Measurements from ENCODE around the gene TPCN1. TPM values are rescaled to one million over a fixed set of nuclear protein-coding genes. Genes with fewer than 3 reads are reported as not detected.
A peak's percentile ranks its signal among the peaks of the same experiment; 100 is the strongest.

Gene TPCN1
- total RNA-seq, 1 experiment from 2014 or later: 14.3 TPM

DNA sequence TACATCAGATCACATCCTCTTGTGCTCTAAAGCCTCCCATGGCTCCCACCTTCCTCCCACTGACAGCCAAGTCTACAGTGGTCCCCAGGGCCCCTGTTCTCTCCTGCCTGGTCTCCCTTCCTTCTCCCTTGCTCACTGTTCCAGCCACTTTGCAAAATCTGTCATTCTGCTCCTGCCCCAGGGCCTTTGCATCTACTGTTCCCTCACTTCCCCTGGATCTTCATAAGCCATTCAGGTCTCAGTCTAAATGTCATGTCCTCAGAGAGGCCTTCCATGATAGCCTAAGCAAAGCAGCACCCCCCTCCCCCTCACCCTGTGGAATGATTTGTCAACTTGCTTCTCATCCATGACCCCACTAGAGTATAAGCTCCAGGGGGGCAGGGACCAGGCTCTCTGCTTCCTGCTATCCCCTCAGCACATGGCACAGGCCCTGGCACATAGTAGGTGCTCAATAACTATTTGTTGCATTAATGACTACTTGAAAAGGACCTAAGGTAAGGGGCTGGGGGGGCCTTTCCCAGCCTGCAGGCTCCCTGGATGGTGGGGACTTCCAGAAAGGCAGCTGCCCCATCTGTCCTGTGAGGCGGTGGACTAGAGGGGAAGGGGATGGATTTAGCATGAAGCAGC is 108.6 kb downstream of the TPCN1 start:
- in situ Hi-C loops (cut with HindIII; ENCODE audit: low pct_unique_long_range_greater_than_20kb, low sequenced_read_pairs): no loop called here
- no peak for DNase-seq (ENCODE audit: low read depth, low spot score)

DNA sequence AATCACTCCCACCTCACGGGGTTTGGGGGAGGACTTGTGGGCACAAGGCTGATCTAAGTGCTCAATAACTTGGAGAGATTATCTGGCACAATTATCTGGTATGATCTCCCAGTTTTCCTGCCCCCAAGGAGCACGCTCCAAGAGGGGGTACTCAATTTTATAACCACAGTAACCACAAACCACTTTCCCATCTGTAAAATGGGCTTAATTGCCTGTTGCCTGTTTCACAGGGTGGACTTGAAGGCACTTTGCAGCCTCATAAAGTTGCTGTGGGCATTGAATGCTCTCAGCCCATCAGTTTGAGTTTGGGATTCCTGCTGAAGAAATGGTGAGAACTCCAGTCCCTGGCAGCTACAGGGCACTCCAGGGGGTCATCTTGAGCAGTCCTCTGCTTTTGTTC is 109.2 kb downstream of the TPCN1 start:
- DNase-seq (ENCODE audit: low read depth, low spot score): no peak
- in situ Hi-C loops (cut with HindIII; ENCODE audit: low pct_unique_long_range_greater_than_20kb, low sequenced_read_pairs): no loop called here

DNA sequence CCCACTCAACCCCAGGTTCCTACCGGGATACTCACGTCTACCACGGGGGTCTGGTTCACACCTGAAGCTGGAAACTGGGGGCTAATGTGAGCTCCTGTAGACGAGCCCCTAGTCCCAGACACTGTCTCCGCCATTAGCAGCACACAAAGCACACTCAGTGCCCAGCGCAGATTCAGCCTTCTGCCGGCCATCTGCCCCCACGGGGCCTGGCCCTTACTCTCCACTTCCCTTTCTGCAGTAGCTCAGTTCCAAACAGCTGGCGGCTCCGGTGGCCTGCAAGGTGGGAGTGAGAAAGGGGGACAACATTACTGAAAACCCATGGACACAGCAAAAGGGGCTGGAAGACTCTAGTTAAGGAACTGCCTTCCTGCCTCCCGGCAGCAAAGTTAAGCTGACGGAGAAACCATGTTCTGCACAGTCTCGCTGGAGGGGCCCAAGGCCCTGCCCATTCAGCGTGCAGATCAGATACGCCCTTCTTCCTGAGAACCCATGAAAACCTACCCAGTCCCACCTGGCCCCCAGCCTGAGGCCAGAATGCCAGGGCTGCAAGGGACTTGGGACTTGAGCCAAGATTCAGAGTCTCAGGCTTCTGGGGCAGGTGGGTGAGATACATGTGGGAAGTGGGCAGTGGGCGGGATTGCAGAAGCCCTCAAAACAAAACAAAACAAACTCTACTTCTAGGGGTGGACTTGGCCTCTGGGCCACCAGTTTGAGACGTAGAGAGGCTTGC is 111.6 kb downstream of the TPCN1 start:
- no peak for DNase-seq (ENCODE audit: low read depth, low spot score)
- in situ Hi-C loops (cut with HindIII; ENCODE audit: low pct_unique_long_range_greater_than_20kb, low sequenced_read_pairs): no loop called here

- in situ Hi-C loops (cut with HindIII; ENCODE audit: low pct_unique_long_range_greater_than_20kb, low sequenced_read_pairs): no loop called here
- DNase-seq (ENCODE audit: low read depth, low spot score): no peak
These were observed 112.1 kb downstream of the TPCN1 start for GRCh38 chr12:113333418-113333750.

DNA sequence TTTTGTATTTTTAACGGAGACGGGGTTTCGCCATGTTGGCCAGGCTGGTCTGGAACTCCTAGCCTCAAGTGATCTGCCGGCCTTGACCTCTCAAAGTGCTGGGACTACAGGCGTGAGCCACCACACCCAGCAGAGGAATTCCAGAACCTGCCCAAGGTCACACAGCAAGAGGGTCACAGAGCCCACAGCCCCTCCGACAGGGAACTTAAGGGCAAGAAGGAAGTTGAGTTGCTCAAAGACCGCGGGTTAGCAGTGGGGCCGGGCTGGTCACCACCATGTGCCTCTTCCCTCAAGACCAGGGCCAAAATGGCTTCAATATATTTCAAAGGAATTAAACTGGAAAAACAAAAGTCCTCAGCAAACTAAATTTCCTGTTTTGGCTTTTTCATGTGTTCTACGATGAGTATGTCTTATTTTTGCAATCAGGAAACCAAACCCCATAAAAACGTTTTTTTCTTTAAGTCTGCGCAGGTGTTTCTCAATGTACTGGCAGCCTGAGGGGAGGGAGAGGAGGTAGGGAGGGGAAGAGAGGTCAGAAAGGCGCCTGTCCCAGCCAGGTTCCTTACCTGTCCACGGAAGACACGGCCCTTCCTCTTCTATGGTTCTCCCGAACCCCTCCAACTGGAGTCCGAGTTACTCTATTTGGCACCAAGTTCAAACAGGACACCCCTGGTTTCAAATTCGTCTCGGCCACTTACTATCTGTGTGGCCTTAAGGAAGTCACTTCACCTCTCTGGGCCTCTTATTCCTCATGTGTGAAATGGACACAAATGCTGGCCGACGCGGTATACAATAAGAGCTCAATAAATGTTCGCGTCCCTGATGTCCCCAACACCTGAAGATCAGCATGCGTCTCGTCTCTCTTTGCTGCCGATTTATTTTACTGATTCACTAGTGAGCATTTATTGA is 112.9 kb downstream of the TPCN1 start:
- in situ Hi-C loops (cut with HindIII; ENCODE audit: low pct_unique_long_range_greater_than_20kb, low sequenced_read_pairs): no loop called here
- DNase-seq (ENCODE audit: low read depth, low spot score): no peak

DNA sequence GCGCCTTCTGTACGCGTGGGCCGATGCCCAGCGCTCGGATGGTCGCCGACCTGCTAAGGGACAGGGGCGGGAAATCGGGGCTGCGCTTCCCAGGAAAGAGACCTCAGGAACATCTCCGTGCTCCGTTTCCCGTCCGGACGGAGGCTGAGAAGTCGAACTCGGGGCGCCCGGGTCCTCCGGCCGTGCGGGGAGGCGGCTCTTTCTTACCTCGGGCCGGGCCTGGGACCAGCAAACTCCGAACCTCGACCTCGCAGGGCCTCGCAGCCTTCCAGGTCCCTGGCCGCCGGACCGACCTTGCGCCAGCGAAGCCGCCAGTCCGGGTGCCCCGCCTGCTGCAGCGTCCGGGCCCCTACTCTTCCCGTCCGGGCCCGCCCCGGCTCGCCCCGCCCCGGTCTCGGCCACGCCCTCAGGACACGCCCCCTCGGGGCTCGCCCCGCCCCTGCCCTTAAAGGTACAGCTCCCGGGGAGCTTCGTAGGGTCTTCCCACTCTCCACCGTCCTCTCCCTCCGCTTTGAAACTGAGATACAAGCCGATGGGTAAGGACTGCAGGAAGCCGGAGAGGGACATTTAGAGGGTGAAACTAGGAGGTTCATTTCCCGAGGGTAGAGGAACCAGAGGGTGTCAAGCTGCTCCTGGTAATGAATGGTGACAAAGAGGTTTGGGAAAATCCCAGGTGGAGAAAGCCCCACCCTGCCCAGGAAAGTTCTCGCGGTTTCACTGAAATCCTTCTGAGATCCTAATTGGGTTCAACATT is 113.7 kb downstream of the TPCN1 start, which contains the start of gene SLC8B1:
Gene SLC8B1, minus strand, starts transcription at position 324 of the 754 bp plus-strand sequence. CDS start 2,231 bp downstream, outside the sequence.
- DNase-seq (ENCODE audit: low read depth, low spot score): peak; percentile 78
- in situ Hi-C loops (cut with HindIII; ENCODE audit: low pct_unique_long_range_greater_than_20kb, low sequenced_read_pairs): no loop called here

- DNase-seq (ENCODE audit: low read depth, low spot score): no peak
- in situ Hi-C loops (cut with HindIII; ENCODE audit: low pct_unique_long_range_greater_than_20kb, low sequenced_read_pairs): no loop called here
These were observed 118.3 kb downstream of the TPCN1 start for GRCh38 chr12:113339540-113339939.

DNA sequence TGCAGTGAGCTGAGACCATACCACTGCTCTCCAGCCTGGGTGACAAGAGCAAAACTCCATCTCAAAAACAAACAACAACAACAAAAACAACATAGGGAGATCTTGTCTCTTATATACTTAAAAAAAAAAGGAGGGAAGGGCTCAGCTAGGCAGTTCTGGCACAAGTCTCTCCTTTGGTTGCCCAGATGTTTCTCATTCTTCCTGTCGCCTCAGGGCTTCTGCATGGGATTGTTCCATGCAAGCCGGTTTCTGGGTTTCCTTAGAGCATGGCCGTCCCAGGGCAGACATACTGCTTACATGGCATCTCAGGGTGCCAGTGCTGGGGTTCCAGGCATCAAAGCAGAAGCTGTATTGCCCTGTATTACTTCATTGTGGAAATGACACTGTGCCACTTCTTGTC is 118.8 kb downstream of the TPCN1 start:
- no peak for DNase-seq (ENCODE audit: low read depth, low spot score)
- in situ Hi-C loops (cut with HindIII; ENCODE audit: low pct_unique_long_range_greater_than_20kb, low sequenced_read_pairs): no loop called here

GRCh38 chr12:113341535-113341934 is 120.3 kb downstream of the TPCN1 start:
- no peak for DNase-seq (ENCODE audit: low read depth, low spot score)
- in situ Hi-C loops (cut with HindIII; ENCODE audit: low pct_unique_long_range_greater_than_20kb, low sequenced_read_pairs): no loop called here

DNA sequence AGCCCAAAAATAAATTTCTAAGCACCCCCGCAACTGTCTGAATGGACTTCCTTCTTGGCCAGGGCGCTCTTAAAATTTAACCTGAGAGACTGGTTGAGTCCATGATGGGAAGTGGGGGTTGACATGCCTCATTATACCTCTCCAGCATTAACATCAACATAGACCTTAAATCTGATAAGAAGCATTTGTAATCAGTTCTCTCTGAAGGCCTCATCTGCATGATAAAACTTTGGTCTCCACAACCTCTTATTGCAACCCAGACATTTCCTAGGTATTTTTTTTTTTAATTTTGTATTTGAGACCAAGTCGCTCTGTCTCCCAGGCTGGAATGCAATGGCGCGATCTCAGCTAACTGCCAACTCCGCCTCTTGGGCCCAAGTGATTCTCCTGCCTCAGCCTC is 124.1 kb downstream of the TPCN1 start:
- in situ Hi-C loops (cut with HindIII; ENCODE audit: low pct_unique_long_range_greater_than_20kb, low sequenced_read_pairs): no loop called here
- no peak for DNase-seq (ENCODE audit: low read depth, low spot score)

GRCh38 chr12:113346353-113346752 is 125.1 kb downstream of the TPCN1 start:
- DNase-seq (ENCODE audit: low read depth, low spot score): no peak
- in situ Hi-C loops (cut with HindIII; ENCODE audit: low pct_unique_long_range_greater_than_20kb, low sequenced_read_pairs): no loop called here

DNA sequence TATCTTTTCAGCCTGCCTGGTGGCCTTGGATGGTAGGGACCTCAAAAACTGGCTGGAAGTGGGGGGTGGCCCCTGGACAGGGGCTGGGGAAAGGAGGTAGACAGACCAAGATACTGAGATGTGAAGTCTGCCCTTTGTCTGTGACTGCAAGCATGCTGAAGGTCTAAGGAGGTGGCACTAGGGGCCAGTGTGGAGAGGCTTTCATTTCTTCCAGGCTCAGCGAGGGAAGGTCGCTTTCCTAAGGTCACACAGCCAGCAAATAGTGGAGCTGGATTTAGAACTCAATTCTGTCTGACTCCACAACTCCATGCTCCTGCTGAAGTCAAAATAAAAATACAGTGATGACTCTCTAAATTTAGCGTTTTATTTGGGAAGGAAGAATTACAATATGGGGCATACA is 125.8 kb downstream of the TPCN1 start:
- in situ Hi-C loops (cut with HindIII; ENCODE audit: low pct_unique_long_range_greater_than_20kb, low sequenced_read_pairs): no loop called here
- no peak for DNase-seq (ENCODE audit: low read depth, low spot score)

- no peak for DNase-seq (ENCODE audit: low read depth, low spot score)
- in situ Hi-C loops (cut with HindIII; ENCODE audit: low pct_unique_long_range_greater_than_20kb, low sequenced_read_pairs): no loop called here
These were observed 126.6 kb downstream of the TPCN1 start for GRCh38 chr12:113347892-113348291.

Small RNA genes within 50 kb of the gene (small RNA-seq; reads per million reads assigned to genes)
- gene MIR6762: 0 reads per million in 2 experiments
- gene RF00019: 0 reads per million in 2 experiments

Other genes starting within 250 kb of the TPCN1 start
- gene OAS2, start 242.9 kb upstream of the TPCN1 start, total RNA-seq (2014; rRNA removed; shearing (Covaris generic)): 1.3 and 1.9 TPM in 2 replicates
- gene DTX1, start 164.7 kb upstream of the TPCN1 start, total RNA-seq (2014; rRNA removed; shearing (Covaris generic)): 0.95 and 1.1 TPM in 2 replicates
- 0.74 and 0.85 TPM in 2 replicates for gene RASAL1, start 85.7 kb upstream of the TPCN1 start, total RNA-seq (2014; rRNA removed; shearing (Covaris generic))
- gene CFAP73, start 71.7 kb upstream of the TPCN1 start, total RNA-seq (2014; rRNA removed; shearing (Covaris generic)): not detected in 2 replicates
- gene DDX54, start 36.0 kb upstream of the TPCN1 start, total RNA-seq (2014; rRNA removed; shearing (Covaris generic)): 60.4 and 73.4 TPM in 2 replicates
- 38.8 and 39.1 TPM in 2 replicates for gene RITA1, start 35.7 kb upstream of the TPCN1 start, total RNA-seq (2014; rRNA removed; shearing (Covaris generic))
- gene SLC8B1, start 113.6 kb downstream of the TPCN1 start, total RNA-seq (2014; rRNA removed; shearing (Covaris generic)): 3.9 and 5.1 TPM in 2 replicates
- 28.3 and 30.2 TPM in 2 replicates for gene PLBD2, start 137.1 kb downstream of the TPCN1 start, total RNA-seq (2014; rRNA removed; shearing (Covaris generic))
- gene SDS, start 182.4 kb downstream of the TPCN1 start, total RNA-seq (2014; rRNA removed; shearing (Covaris generic)): not detected in 2 replicates
- gene SDSL, start 200.9 kb downstream of the TPCN1 start, total RNA-seq (2014; rRNA removed; shearing (Covaris generic)): 8.3 and 8.6 TPM in 2 replicates

Measured in SK-MEL-5 (cell line).